Brain microvascular endothelial cell (primary cell): ENCODE data around the gene CCNC.

Experiments used
- DNase-seq: peaks from one replicate; pipeline ENCODE4 v3.0.0-alpha.2; 2020
- H3K27ac ChIP-seq: fragments of 250-450 bp; sonication (Bioruptor Pico); 2 replicates; pipeline ENCODE4 v1.5.1; 2020; ENCODE audit warnings: mild to moderate bottlenecking, moderate library complexity
- H3K27me3 ChIP-seq: fragments of 250-450 bp; sonication (Bioruptor Pico); replicated peaks from 2 replicates; pipeline ENCODE4 v1.5.1; 2020; ENCODE audit warnings: mild to moderate bottlenecking
- H3K36me3 ChIP-seq: fragments of 250-450 bp; sonication (Bioruptor Pico); replicated peaks from 2 replicates; pipeline ENCODE4 v1.5.1; 2020; ENCODE audit warnings: mild to moderate bottlenecking
- H3K4me3 ChIP-seq: 2 replicates; pipeline ENCODE4 v1.5.1; 2011; ENCODE audit warnings: low read depth, mild to moderate bottlenecking, control low read depth, low read length, moderate library complexity
- CTCF ChIP-seq: IDR thresholded peaks from 2 replicates; pipeline ENCODE4 v1.5.1; 2011; ENCODE audit warnings: low read depth, mild to moderate bottlenecking, moderate library complexity, low read length, control low read depth, inconsistent platforms; ENCODE audit errors: missing control alignments
- in situ Hi-C: cut with HindIII; loops from 2 replicates; pipeline ENCODE4 v1.10.0; 2017; ENCODE audit warnings: low sequenced_read_pairs, low pct_ligation_motif_present

CCNC gene

GRCh38 chr6:99560668-99561067, 7.8 kb downstream of the CCNC start:
- H3K27ac ChIP-seq: no peak overlapping the region
- H3K27me3 ChIP-seq: no peaks in the 10 kb centered on the region
- in situ Hi-C loops: no loop called here
- no peak overlapping the region for H3K4me3 ChIP-seq
- TF ChIP-seq CTCF: no peak
- no peak for DNase-seq
- peaks cover 16% of the 10 kb centered on the region for H3K36me3 ChIP-seq

DNA sequence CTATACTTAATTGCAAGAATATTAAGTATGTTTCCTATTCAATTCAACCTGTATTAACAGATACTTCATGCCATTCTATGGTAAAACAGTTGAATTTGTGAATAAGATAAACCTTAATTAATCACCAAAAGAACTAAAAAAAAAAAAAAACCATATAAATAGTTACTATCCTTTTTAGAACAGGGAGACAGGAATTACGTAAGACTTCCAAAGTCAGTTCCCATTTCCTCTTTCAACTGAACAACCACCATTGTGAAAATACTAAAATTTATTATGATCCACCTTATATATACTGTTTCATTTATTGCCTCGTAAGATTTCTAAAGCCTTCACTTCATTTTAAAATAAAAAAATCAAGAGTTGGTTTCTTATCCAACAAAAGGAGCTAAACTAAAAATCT, 9.4 kb downstream of the CCNC start:
- peaks cover 25% of the 10 kb centered on the region for H3K36me3 ChIP-seq
- no peak overlapping the region for H3K27ac ChIP-seq
- H3K4me3 ChIP-seq: no peak overlapping the region
- no peak for TF ChIP-seq CTCF
- no peaks in the 10 kb centered on the region for H3K27me3 ChIP-seq
- no peak for DNase-seq
- in situ Hi-C loops: no loop called here

DNA sequence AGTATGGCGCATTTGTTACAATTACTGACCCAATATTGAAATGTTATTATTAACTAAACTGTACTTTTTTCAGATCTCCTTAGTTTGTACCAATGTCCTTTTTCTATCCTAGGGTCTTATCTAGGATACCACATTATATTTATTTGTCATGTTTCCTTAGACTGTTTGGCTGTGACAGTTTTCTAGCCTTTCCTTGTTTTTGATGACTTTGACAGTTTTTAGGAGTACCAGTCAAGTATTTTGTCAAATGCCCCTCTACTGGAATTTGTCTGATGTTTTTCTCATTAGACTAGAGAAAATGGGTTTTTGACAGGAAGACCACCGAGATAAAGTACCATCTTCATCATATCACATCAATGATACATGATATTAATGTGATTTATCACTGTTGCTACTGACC, 14.6 kb downstream of the CCNC start:
- no peaks in the 10 kb centered on the region for H3K27me3 ChIP-seq
- in situ Hi-C loops: no loop called here
- no peak overlapping the region for H3K27ac ChIP-seq
- peaks cover 30% of the 10 kb centered on the region for H3K36me3 ChIP-seq
- TF ChIP-seq CTCF: no peak
- no peak overlapping the region for H3K4me3 ChIP-seq
- no peak for DNase-seq

DNA sequence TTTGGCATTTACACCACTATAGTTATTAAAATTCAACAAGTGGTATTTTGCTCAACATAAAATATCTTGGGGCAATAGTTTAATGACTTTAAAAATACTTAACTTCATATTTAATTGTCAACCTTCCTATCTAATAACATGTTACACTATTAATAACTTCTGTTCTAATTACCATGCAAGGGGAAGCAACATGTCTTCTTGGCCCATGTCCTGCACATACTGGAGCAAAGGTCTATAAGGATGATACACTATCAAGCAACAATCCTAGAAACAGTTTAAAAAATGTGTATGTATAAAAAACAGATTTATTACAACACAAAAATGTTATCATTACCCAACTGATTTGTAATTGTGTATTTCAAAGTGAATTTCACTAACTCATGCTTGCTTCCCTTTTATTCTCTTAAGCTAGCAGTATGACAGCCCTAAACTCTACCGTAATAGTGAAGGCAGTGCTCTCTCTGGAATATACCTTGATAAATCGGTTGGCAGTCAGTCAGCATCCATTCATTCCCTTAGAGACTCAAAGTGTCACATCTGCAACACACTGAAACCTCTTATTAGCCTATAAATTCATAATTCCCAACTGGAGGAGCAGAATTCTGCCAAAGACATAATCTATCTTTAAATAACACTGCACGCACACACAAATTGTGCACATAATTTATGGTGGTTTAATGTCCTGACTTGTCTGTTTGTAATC, 18.3 kb downstream of the CCNC start:
- DNase-seq: no peak
- Histone ChIP-seq H3K36me3 (peaks cover 26% of the 10 kb centered on the region), H3K27me3 (no peaks in the 10 kb centered on the region), H3K4me3 (no peak overlapping the region), H3K27ac (no peak overlapping the region)
- in situ Hi-C loops: no loop called here
- TF ChIP-seq CTCF: no peak

GRCh38 chr6:99548706-99549105, 19.8 kb downstream of the CCNC start:
- Histone ChIP-seq H3K27me3 (no peaks in the 10 kb centered on the region), H3K27ac (no peak overlapping the region), H3K4me3 (no peak overlapping the region), H3K36me3 (peaks cover 20% of the 10 kb centered on the region)
- no peak for TF ChIP-seq CTCF
- no peak for DNase-seq
- in situ Hi-C loops: no loop called here

- in situ Hi-C loops: no loop called here
- no peak overlapping the region for H3K4me3 ChIP-seq
- H3K36me3 ChIP-seq: peaks cover 18% of the 10 kb centered on the region
- DNase-seq: no peak
- no peak overlapping the region for H3K27ac ChIP-seq
- TF ChIP-seq CTCF: no peak
- no peaks in the 10 kb centered on the region for H3K27me3 ChIP-seq
Measured at GRCh38 chr6:99547526-99547925, 20.9 kb downstream of the CCNC start.
